PFSK-1 (cell line): ENCODE results near the gene WDR62.
A peak's percentile ranks its signal among the peaks of the same experiment; 100 is the strongest.

ENCODE experiments used
- FOXP2 ChIP-seq: optimal IDR thresholded peaks from 2 replicates; pipeline ENCODE3; 2011; ENCODE audit warnings: borderline replicate concordance, control low read depth, inconsistent platforms; ENCODE audit not compliant: insufficient read depth; ENCODE audit errors: extremely low read length, extremely low read depth
- POLR2AphosphoS5 ChIP-seq: IDR thresholded peaks from 2 replicates; pipeline ENCODE4 v1.6.1; 2012; ENCODE audit warnings: low read depth, mild to moderate bottlenecking, control low read depth, low read length, moderate library complexity
- SIN3A ChIP-seq: IDR thresholded peaks from 2 replicates; pipeline ENCODE4 v1.6.1; 2012; ENCODE audit warnings: mild to moderate bottlenecking, low read length, moderate library complexity, borderline replicate concordance; ENCODE audit not compliant: insufficient read depth
- TAF1 ChIP-seq: IDR thresholded peaks from 2 replicates; pipeline ENCODE4 v1.6.1; 2012; ENCODE audit warnings: low read length, control low read depth, borderline replicate concordance; ENCODE audit not compliant: insufficient read depth
- TF ChIP-seq, protein P1 (sequence below), 2 experiments: IDR thresholded peaks; 2 replicates each; pipeline versions ENCODE4 v1.6.1 to v1.8.0; 2011 to 2012; ENCODE audit warnings: low read depth in 2 of 2, low read length in 2 of 2, control low read depth in 1 of 2, inconsistent platforms in 1 of 2, mild to moderate bottlenecking in 1 of 2, moderate library complexity in 1 of 2; ENCODE audit not compliant: insufficient read depth in 1 of 2

The WDR62 gene

DNA sequence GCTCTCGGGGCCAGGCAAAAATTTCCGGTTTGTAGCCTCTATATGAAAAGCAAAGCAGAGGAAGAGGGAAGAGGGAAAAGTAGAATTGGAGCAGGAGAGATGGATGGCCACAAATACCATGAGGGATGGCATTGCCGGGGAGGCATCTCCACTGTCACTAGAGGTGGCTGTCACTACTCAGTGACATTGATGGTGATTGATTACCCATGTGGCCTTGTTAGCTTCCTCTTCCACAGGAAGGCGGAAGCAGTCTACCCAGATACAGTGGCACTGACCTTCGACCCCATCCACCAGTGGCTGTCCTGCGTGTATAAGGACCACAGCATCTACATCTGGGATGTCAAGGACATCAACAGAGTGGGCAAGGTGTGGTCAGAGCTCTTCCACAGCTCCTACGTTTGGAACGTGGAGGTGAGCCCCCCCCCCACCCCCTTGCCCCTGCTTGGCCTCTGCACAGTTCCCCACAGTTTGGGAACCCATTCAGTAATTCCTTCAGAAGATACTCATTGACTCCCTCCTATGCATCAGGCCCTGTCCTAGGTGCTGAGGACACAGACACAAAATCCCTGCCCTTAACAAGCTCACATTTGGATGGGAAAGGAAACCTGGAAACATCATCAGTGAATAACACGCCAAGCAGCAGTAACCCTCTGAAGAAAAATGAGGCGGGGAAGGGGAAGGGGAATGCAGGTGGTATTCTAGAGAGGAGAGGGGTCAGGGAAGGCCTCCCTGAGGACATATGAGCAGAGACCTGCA, 18.6 kb downstream of the WDR62 start:
- TF ChIP-seq TAF1, result no peak
- TF ChIP-seq, protein P1, sequence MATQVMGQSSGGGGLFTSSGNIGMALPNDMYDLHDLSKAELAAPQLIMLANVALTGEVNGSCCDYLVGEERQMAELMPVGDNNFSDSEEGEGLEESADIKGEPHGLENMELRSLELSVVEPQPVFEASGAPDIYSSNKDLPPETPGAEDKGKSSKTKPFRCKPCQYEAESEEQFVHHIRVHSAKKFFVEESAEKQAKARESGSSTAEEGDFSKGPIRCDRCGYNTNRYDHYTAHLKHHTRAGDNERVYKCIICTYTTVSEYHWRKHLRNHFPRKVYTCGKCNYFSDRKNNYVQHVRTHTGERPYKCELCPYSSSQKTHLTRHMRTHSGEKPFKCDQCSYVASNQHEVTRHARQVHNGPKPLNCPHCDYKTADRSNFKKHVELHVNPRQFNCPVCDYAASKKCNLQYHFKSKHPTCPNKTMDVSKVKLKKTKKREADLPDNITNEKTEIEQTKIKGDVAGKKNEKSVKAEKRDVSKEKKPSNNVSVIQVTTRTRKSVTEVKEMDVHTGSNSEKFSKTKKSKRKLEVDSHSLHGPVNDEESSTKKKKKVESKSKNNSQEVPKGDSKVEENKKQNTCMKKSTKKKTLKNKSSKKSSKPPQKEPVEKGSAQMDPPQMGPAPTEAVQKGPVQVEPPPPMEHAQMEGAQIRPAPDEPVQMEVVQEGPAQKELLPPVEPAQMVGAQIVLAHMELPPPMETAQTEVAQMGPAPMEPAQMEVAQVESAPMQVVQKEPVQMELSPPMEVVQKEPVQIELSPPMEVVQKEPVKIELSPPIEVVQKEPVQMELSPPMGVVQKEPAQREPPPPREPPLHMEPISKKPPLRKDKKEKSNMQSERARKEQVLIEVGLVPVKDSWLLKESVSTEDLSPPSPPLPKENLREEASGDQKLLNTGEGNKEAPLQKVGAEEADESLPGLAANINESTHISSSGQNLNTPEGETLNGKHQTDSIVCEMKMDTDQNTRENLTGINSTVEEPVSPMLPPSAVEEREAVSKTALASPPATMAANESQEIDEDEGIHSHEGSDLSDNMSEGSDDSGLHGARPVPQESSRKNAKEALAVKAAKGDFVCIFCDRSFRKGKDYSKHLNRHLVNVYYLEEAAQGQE (IDR thresholded peaks at IDR 0.05; ENCODE audit: insufficient read depth in 1 of 2, low read depth in 2 of 2, low read length in 2 of 2), result peak; percentile 27 to 85; a peak in 3 of 4 replicates

DNA sequence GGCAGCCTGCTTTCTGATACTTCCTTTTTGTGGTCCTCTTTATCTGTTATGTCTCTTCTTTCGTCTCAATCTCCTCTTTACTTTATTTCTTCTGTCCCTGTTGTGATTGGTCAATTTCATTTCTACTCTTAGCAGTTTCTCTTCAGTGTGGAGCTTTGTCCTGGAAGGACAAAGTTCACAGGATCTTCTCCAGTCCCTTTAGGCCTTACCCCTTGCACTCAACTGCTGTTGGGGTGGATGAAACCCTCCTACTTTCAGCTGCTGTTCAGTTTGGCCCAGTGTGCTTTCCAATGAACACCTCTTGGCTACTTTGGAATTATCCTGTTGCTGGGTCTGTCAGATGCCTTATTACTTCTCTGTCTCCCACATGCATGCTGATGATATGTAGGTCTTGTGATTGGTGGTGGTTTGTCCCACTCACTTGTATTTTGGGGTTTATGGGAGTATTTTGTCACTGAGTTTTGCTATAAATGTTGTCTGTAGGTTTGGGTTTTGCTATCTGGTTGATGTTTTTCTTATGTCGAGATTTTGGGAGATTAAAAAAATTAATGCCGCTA, 24.8 kb downstream of the WDR62 start:
- TF ChIP-seq POLR2AphosphoS5 (no peak), TAF1 (no peak), FOXP2 (no peak), SIN3A (no peak)
- TF ChIP-seq, protein P1 (IDR thresholded peaks at IDR 0.05; ENCODE audit: insufficient read depth in 1 of 2, low read depth in 2 of 2, low read length in 2 of 2), result no peak

DNA sequence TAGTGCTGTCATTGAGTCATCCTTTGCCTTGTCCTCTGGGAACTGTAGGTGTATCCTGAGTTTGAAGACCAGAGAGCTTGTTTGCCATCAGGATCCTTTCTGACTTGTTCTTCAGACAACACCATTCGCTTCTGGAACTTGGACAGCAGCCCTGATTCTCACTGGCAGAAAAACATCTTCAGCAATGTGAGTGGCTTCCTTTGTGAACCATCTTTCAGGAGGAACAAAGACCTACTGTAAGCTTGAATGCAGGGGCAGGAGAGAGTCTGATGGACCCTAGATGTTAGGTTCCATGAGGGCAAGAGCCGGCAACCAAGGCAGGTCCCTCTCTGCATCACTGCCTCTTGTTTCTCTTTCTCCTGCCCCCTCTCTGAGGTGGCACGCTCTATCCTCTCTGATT, 26.7 kb downstream of the WDR62 start:
- no peak for TF ChIP-seq FOXP2
- TF ChIP-seq, protein P1 (IDR thresholded peaks at IDR 0.05; ENCODE audit: insufficient read depth in 1 of 2, low read depth in 2 of 2, low read length in 2 of 2), result no peak
- TF ChIP-seq POLR2AphosphoS5, result no peak
- TF ChIP-seq TAF1, result no peak
- TF ChIP-seq SIN3A, result no peak

DNA sequence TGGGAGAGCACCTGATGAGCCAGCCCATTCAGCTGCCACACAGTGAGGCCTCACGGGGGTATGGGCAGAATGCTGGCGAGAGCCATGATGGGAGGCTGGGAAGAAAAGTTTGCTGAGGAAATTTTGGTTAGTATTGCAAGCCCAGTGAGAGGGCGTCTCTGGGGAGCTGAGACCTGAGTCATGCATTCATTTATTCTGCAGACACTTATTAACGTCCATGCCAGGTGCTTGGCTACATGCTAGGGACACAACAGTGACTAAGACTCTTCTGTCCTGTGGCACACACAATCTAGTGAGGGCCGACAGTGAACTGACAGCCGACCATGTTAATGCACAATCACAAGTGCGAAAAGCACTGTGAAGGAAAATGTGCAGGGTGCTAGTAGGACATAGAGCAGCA, 27.2 kb downstream of the WDR62 start:
- TF ChIP-seq POLR2AphosphoS5 (no peak), SIN3A (no peak), FOXP2 (no peak), TAF1 (no peak)
- TF ChIP-seq, protein P1 (IDR thresholded peaks at IDR 0.05; ENCODE audit: insufficient read depth in 1 of 2, low read depth in 2 of 2, low read length in 2 of 2), result no peak
